ENCODE measurements around the gene XKR3. TPM values are rescaled to one million over a fixed set of nuclear protein-coding genes. Genes with fewer than 3 reads are reported as not detected.

XKR3 gene
- total and polyA plus RNA-seq, 12 donors = 0.16 TPM; not detected in 11

DNA sequence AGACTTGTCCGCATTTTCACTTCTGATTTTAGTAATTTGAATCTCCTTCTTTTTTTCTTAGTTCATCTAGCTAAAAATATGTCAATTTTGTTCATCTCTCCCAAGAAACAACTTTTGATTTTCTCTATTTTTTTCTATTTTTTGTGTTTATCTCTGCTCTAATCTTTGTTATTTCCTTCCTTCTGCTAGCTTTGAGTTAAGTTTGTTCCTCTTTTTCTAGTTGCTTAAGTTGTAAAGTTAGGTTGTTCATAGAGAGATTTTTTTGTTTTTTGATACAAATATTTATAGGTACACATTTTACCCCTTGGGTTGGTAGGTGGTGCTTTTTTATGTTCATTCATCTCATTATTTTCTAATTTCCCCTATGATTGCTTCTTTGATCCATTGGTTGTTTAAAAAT is 22.1 kb upstream of the XKR3 start:
- Histone ChIP-seq H3K36me3 (replicated peaks in 1 of 2) (no peaks in the 10 kb centered on the region), H3K27ac (no peak overlapping the region), H3K27me3 (no peaks in the 10 kb centered on the region), H3K4me3 (no peak overlapping the region), H3K4me1 (replicated peaks in 1 of 2) (no peaks in the 10 kb centered on the region), H3K9me3 (replicated peaks in 1 of 3) (no peaks in the 10 kb centered on the region)
- intact Hi-C loops (cut with DNase I) = no loop called here
- WGBS, 4 donors = 60 to 66% (median 63%) methylated on average over 1 of the region's 1 CpG
- no peak for DNase-seq
- TF ChIP-seq POLR2A (IDR thresholded peaks at IDR 0.05) = no peak
- TF ChIP-seq, protein P1, sequence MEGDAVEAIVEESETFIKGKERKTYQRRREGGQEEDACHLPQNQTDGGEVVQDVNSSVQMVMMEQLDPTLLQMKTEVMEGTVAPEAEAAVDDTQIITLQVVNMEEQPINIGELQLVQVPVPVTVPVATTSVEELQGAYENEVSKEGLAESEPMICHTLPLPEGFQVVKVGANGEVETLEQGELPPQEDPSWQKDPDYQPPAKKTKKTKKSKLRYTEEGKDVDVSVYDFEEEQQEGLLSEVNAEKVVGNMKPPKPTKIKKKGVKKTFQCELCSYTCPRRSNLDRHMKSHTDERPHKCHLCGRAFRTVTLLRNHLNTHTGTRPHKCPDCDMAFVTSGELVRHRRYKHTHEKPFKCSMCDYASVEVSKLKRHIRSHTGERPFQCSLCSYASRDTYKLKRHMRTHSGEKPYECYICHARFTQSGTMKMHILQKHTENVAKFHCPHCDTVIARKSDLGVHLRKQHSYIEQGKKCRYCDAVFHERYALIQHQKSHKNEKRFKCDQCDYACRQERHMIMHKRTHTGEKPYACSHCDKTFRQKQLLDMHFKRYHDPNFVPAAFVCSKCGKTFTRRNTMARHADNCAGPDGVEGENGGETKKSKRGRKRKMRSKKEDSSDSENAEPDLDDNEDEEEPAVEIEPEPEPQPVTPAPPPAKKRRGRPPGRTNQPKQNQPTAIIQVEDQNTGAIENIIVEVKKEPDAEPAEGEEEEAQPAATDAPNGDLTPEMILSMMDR (IDR thresholded peaks at IDR 0.05) = no peak

DNA sequence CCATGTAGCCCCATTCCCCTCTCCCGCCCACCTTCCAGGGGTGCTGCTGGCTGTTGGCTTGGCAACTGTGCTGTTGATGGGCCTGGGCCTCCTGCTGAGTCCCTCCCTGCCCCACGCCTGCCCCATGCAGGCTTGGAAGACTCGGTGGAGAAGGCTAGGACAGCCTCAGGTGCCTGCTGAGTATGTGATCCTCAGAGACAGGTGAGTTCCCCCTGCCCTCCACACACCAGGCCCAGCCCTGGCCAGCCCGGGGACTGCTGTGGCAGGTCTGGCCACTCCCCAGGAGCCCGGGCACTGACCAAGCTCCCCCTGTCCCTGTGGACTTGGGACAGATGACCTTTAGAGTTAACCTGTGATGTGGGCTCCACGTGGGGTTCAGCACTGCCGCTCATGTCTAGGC is 20.7 kb upstream of the XKR3 start:
- intact Hi-C loops (cut with DNase I) = no loop called here
- Histone ChIP-seq H3K4me1 (replicated peaks in 1 of 2) (no peaks in the 10 kb centered on the region), H3K27ac (no peak overlapping the region), H3K36me3 (replicated peaks in 1 of 2) (no peaks in the 10 kb centered on the region), H3K4me3 (no peak overlapping the region), H3K9me3 (replicated peaks in 1 of 3) (no peaks in the 10 kb centered on the region), H3K27me3 (no peaks in the 10 kb centered on the region)
- no peak for TF ChIP-seq POLR2A (IDR thresholded peaks at IDR 0.05)
- TF ChIP-seq, protein P1 (IDR thresholded peaks at IDR 0.05) = no peak
- WGBS, 4 donors = 74 to 89% (median 75%) methylated on average over 4 to 7 of the region's 7 CpGs
- DNase-seq = no peak

DNA sequence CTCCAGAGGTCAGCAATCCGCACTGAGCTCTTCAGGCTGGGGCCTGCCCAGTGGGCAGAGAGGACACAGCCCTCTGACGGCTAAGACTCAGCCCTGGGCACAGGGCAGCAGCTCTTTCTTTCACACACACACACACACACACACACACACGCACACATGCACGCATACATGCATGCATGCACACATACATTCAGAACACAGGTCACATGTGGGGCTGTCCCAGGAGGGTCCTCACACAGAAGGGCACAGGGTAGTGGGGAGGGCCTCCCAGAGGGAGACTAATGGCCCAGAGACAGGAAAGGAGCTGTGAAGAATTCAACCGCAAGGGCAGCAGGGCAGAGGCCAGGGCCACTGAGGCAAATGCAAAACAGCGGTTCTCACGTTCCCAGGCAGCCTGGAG is 20.3 kb upstream of the XKR3 start:
- 72 to 94% (median 83%) methylated on average over 5 to 7 of the region's 7 CpGs for WGBS, 4 donors
- Histone ChIP-seq H3K9me3 (replicated peaks in 1 of 3) (no peaks in the 10 kb centered on the region), H3K27ac (no peak overlapping the region), H3K4me3 (no peak overlapping the region), H3K36me3 (replicated peaks in 1 of 2) (no peaks in the 10 kb centered on the region), H3K27me3 (no peaks in the 10 kb centered on the region), H3K4me1 (replicated peaks in 1 of 2) (no peaks in the 10 kb centered on the region)
- no peak for DNase-seq
- intact Hi-C loops (cut with DNase I) = no loop called here
- no peak for TF ChIP-seq POLR2A (IDR thresholded peaks at IDR 0.05)
- TF ChIP-seq, protein P1 (IDR thresholded peaks at IDR 0.05) = no peak

DNA sequence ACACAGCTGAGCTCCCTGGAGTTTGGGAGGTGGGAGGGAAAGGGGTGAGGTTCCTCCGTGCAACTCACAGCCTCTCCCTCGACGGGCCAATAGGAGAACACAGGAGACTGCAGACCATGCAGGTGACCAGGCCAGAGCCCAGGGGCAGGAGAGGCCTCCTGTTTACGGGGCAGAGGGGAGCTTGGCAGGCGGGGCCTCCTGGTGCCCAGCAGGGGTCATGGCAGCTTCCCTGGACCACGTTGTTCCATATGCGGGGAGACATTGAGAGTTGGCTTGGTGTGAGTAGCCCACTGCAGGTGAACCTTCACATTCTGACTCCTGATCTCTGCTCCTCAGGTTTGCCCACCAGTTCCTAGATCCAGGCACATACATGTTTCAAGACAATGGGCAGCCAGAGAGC is 19.3 kb upstream of the XKR3 start:
- WGBS, 4 donors = 75 to 81% (median 78%) methylated on average over 7 of the region's 7 CpGs; no CpG with 5 or more reads in 1 of the 4 donors
- Histone ChIP-seq H3K36me3 (replicated peaks in 1 of 2) (no peaks in the 10 kb centered on the region), H3K9me3 (replicated peaks in 1 of 3) (no peaks in the 10 kb centered on the region), H3K4me1 (replicated peaks in 1 of 2) (no peaks in the 10 kb centered on the region), H3K4me3 (no peak overlapping the region), H3K27me3 (no peaks in the 10 kb centered on the region), H3K27ac (no peak overlapping the region)
- DNase-seq = no peak
- intact Hi-C loops (cut with DNase I) = no loop called here
- TF ChIP-seq, protein P1 (IDR thresholded peaks at IDR 0.05) = no peak
- no peak for TF ChIP-seq POLR2A (IDR thresholded peaks at IDR 0.05)
